Heart right ventricle (tissue), 16 donors: Measurements from ENCODE around the gene ERP29. TPM values are rescaled to one million over a fixed set of nuclear protein-coding genes. Genes with fewer than 3 reads are reported as not detected.

Source experiments
- ATAC-seq, 8 donors: fragments of 200-7000 bp; cut with Tn5 transposase; one replicate each; pipeline ENCODE4 v1.9.1; 2020; ENCODE audit warnings: mild to moderate bottlenecking in 8 of 8, moderate library complexity in 8 of 8, moderate number of reproducible peaks in 1 of 8
- DNase-seq, 2 donors: peaks; one replicate each; pipeline ENCODE4 v3.0.0-alpha.2; 2020
- H3K27ac ChIP-seq, 10 donors: fragments of 200-600 bp; sonication (generic) in 2 of 10; one replicate each; pipeline versions ENCODE4 v1.5.0 to v1.8.0; 2020 to 2022; ENCODE audit warnings: mild to moderate bottlenecking in 3 of 10
- H3K27me3 ChIP-seq, 7 donors: fragments of 200-600 bp; one replicate each; pipeline ENCODE4 v1.8.0; 2021 to 2022; ENCODE audit warnings: mild to moderate bottlenecking in 2 of 7
- H3K36me3 ChIP-seq, 9 donors: fragments of 200-600 bp; sonication (generic) in 1 of 9; one replicate each; pipeline versions ENCODE4 v1.5.0 to v1.8.0; 2020 to 2022; ENCODE audit warnings: mild to moderate bottlenecking in 2 of 9
- H3K4me1 ChIP-seq, 9 donors: fragments of 200-600 bp; sonication (generic) in 1 of 9; one replicate each; pipeline versions ENCODE4 v1.5.0 to v1.8.0; 2020 to 2022; ENCODE audit warnings: mild to moderate bottlenecking in 4 of 9
- H3K4me3 ChIP-seq, 10 donors: fragments of 200-600 bp; sonication (generic) in 2 of 10; one replicate each; pipeline versions ENCODE4 v1.5.0 to v1.8.0; 2020 to 2022; ENCODE audit warnings: mild to moderate bottlenecking in 7 of 10, moderate library complexity in 2 of 10
- H3K9me3 ChIP-seq, 11 donors: fragments of 200-600 bp in 10 of 11; sonication (generic) in 2 of 11; one replicate each; pipeline versions ENCODE4 v1.5.0 to v1.8.0; 2013 to 2022; ENCODE audit warnings: mild to moderate bottlenecking in 2 of 11, control low read depth in 1 of 11, moderate library complexity in 1 of 11
- CTCF ChIP-seq, 9 donors: fragments of 200-600 bp; sonication (generic) in 2 of 9; IDR thresholded peaks; one replicate each; pipeline versions ENCODE4 v1.5.0 to v1.8.0; 2021 to 2022; ENCODE audit warnings: antibody characterized with exemption in 9 of 9, mild to moderate bottlenecking in 5 of 9, moderate library complexity in 1 of 9
- WGBS, 2 donors: extraction: QIAGEN DNeasy Blood & Tissue Kit; methylation state at CpG; one replicate each; pipeline ENCODE4 v1.1.7; 2013; ENCODE audit warnings: inconsistent platforms in 1 of 2; 5-methylcytosine and 5-hydroxymethylcytosine counted together
- intact Hi-C, 10 donors: fragments of 100-400 bp; cut with DNase I; formaldehyde crosslinking; loops; one replicate each; pipeline versions ENCODE4 v1.11.1 to v1.14.2; 2022
- polyA plus RNA-seq, 2 donors: library from polyadenylated mRNA; stranded (reverse); fragments of 200-250 nt; gene quantifications; one replicate each; pipeline ENCODE4 v1.2.3, GENCODE V29; 2013
- total RNA-seq, 10 donors: library from RNA; stranded (reverse); fragmentation: NEBNext Ultra II Directional in 3 of 10; extraction: Animal tissue kit (Norgen Biotek cat#: 25700) in 3 of 10; gene quantifications; one replicate each; pipeline versions ENCODE4 v1.2.1 to v1.2.4, GENCODE V29; 2021 to 2023
- donor health status: Arrhythmogenic right ventricular cardiomyopathy.
- donor health status: ischemic (EF 13 %, LVEDD 7.1; RV severe dilation, severe dysfunction).
- donor health status: healthy with polysubstance abuse.
- donor health status: DM: no; HTN: yes; CAD: no.
- donor health status: DM: no; HTN: no; CAD: no.
- donor health status: ischemic (EF 25% LVEDD 6.9; RV normal size, moderate dysfunction).
- donor health status: ischemic (EF 25% LVEDD 5.7; RV mildly dilated, moderate dysfunction).
- donor health status: healthy.
- donor health status: DM: yes; HTN: yes; CAD: no.
- donor health status: Ischemic cardiomyopathy.
- donor health status: ischemic (EF 35%, LVEDD 5.7; RV mildly dilated, moderate dysfunction).
- donor health status: nonischemic (EF 11% LVEDD 7.7; RV severe dilation, severe dysfunction).
- donor health status: DM: yes; HTN: yes; CAD: no.
- donor health status: PGD.
- donor health status: ischemic (EF 29% LVEDD 5.4; RV normal size, mild dysfunction).
- donor health status: nonischemic (EF 23%, LVEDD 6.1; RV moderate dilation, normal function).

ERP29 gene
- total and polyA plus RNA-seq, 12 donors, result 36.3 to 77.4 (median 46.6) TPM

GRCh38 chr12:111980598-111980997 lies 32.6 kb upstream of the ERP29 start:
- H3K4me3 ChIP-seq, result no peak overlapping the region
- H3K27me3 ChIP-seq, result no peaks in the 10 kb centered on the region
- H3K4me1 ChIP-seq, result peaks cover 0 to 7% (median 0%) of the 10 kb centered on the region in 9 donors
- no peak for TF ChIP-seq CTCF (IDR thresholded peaks at IDR 0.05)
- intact Hi-C loops, result no loop called here
- H3K27ac ChIP-seq, result no peak overlapping the region
- H3K36me3 ChIP-seq, result peaks cover 0 to 39% (median 0%) of the 10 kb centered on the region in 9 donors
- DNase-seq (no peak), ATAC-seq (no peak)
- 71 to 72% methylated on average over 5 of the region's 5 CpGs for WGBS, 2 donors
- H3K9me3 ChIP-seq, result no peaks in the 10 kb centered on the region

- no peak overlapping the region for H3K27ac ChIP-seq
- ATAC-seq, result no peak
- intact Hi-C loops, result no loop called here
- no peak for TF ChIP-seq CTCF (IDR thresholded peaks at IDR 0.05)
- H3K36me3 ChIP-seq, result peaks cover 0 to 39% (median 0%) of the 10 kb centered on the region in 9 donors
- H3K4me3 ChIP-seq, result no peak overlapping the region
- H3K9me3 ChIP-seq, result no peaks in the 10 kb centered on the region
- H3K27me3 ChIP-seq, result no peaks in the 10 kb centered on the region
- 96 to 100% methylated on average over 2 of the region's 2 CpGs for WGBS, 2 donors
- no peak for DNase-seq
- peaks cover 0 to 7% (median 0%) of the 10 kb centered on the region in 9 donors for H3K4me1 ChIP-seq
These were observed 31.2 kb upstream of the ERP29 start for GRCh38 chr12:111981987-111982386.

GRCh38 chr12:111984820-111985219 lies 28.4 kb upstream of the ERP29 start:
- Histone ChIP-seq H3K9me3 (no peaks in the 10 kb centered on the region), H3K27me3 (no peaks in the 10 kb centered on the region), H3K27ac (no peak overlapping the region), H3K4me1 (peaks cover 0 to 7% (median 0%) of the 10 kb centered on the region in 9 donors), H3K36me3 (peaks cover 0 to 27% (median 0%) of the 10 kb centered on the region in 9 donors), H3K4me3 (no peak overlapping the region)
- intact Hi-C loops, result no loop called here
- DNase-seq (no peak), ATAC-seq (no peak)
- 76 to 81% methylated on average over 2 of the region's 2 CpGs for WGBS, 2 donors
- TF ChIP-seq CTCF (IDR thresholded peaks at IDR 0.05), result no peak

- H3K36me3 ChIP-seq, result peaks cover 0 to 27% (median 0%) of the 10 kb centered on the region in 9 donors
- no peak for DNase-seq
- 93 to 95% methylated on average over 2 of the region's 2 CpGs for WGBS, 2 donors
- H3K9me3 ChIP-seq, result no peaks in the 10 kb centered on the region
- ATAC-seq, result no peak
- intact Hi-C loops, result no loop called here
- peaks cover 0 to 40% (median 9%) of the 10 kb centered on the region in 9 donors for H3K4me1 ChIP-seq
- H3K27me3 ChIP-seq, result no peaks in the 10 kb centered on the region
- H3K4me3 ChIP-seq, result no peak overlapping the region
- no peak overlapping the region for H3K27ac ChIP-seq
- TF ChIP-seq CTCF (IDR thresholded peaks at IDR 0.05), result no peak
These were observed 21.7 kb upstream of the ERP29 start for GRCh38 chr12:111991535-111991934.
